ENCODE measurements around the gene TNFRSF19.

Gene TNFRSF19

GRCh38 chr13:23724196-23724970, 154.2 kb downstream of the TNFRSF19 start:
- DNase-seq: no peak
